Raji (cell line): ENCODE data around the gene SLC43A2.

Experiments
- POLR2A ChIP-seq: IDR thresholded peaks from 2 replicates; pipeline ENCODE4 v1.6.1; 2011; ENCODE audit warnings: low read depth, low read length, control low read depth; ENCODE audit not compliant: insufficient read depth

Gene SLC43A2

GRCh38 chr17:1607971-1608320 is 20.7 kb downstream of the SLC43A2 start:
- TF ChIP-seq POLR2A, result no peak

- no peak for TF ChIP-seq POLR2A
These were observed 22.2 kb downstream of the SLC43A2 start for GRCh38 chr17:1606352-1606985.

- no peak for TF ChIP-seq POLR2A
These were observed 22.8 kb downstream of the SLC43A2 start for GRCh38 chr17:1605681-1606351.

GRCh38 chr17:1604831-1605528 is 23.7 kb downstream of the SLC43A2 start:
- no peak for TF ChIP-seq POLR2A

- TF ChIP-seq POLR2A, result no peak
These were observed 27.1 kb downstream of the SLC43A2 start for GRCh38 chr17:1601571-1601970.

- no peak for TF ChIP-seq POLR2A
These were observed 30.1 kb downstream of the SLC43A2 start for GRCh38 chr17:1598399-1599095.

- no peak for TF ChIP-seq POLR2A
These were observed 30.7 kb downstream of the SLC43A2 start for GRCh38 chr17:1597861-1598342.

GRCh38 chr17:1593630-1593931 is 35.1 kb downstream of the SLC43A2 start:
- TF ChIP-seq POLR2A, result no peak

GRCh38 chr17:1592751-1593629 is 35.6 kb downstream of the SLC43A2 start:
- TF ChIP-seq POLR2A, result 0 out of 2 replicates have a peak, but pooled peaks have one; percentile 32

- no peak for TF ChIP-seq POLR2A
These were observed 37.1 kb downstream of the SLC43A2 start for GRCh38 chr17:1591474-1592090.

- TF ChIP-seq POLR2A, result no peak
These were observed 37.7 kb downstream of the SLC43A2 start for GRCh38 chr17:1590747-1591473.

GRCh38 chr17:1590029-1590746 is 38.4 kb downstream of the SLC43A2 start:
- no peak for TF ChIP-seq POLR2A
